Large intestine (tissue), 3 donors: ENCODE data around the gene EPHA2. TPM values are rescaled to one million over a fixed set of nuclear protein-coding genes. Genes with fewer than 3 reads are reported as not detected.

ENCODE experiments used
- DNase-seq, 2 donors: peaks; one replicate each; pipeline versions ENCODE4 v3.0.0 to v3.0.0-alpha.2; 2013
- H3K27ac ChIP-seq: one replicate; pipeline ENCODE4 v1.5.1; 2013; ENCODE audit warnings: low read length
- H3K27me3 ChIP-seq: 2 replicates; pipeline ENCODE4 v1.6.1; 2013; ENCODE audit warnings: low read length; ENCODE audit not compliant: control insufficient read depth, insufficient read depth
- H3K36me3 ChIP-seq: 2 replicates; pipeline ENCODE4 v1.6.1; 2013; ENCODE audit warnings: low read length; ENCODE audit not compliant: control insufficient read depth, insufficient read depth
- H3K4me1 ChIP-seq: one replicate; pipeline ENCODE4 v1.6.1; 2013; ENCODE audit warnings: low read length; ENCODE audit not compliant: control insufficient read depth, insufficient read depth
- H3K4me3 ChIP-seq: one replicate; pipeline ENCODE4 v1.5.1; 2013; ENCODE audit warnings: low read length
- H3K9me3 ChIP-seq: one replicate; pipeline ENCODE4 v1.6.1; 2013; ENCODE audit warnings: mild to moderate bottlenecking, low read depth, low read length, moderate library complexity; ENCODE audit not compliant: control insufficient read depth
- WGBS: methylation state at CpG from one replicate; pipeline ENCODE4 v1.1.5; 2013; ENCODE audit warnings: low lambda C conversion rate; ENCODE audit not compliant: insufficient coverage; 5-methylcytosine and 5-hydroxymethylcytosine counted together
- polyA plus RNA-seq: library from polyadenylated mRNA; unstranded; fragments of 120-200 nt; gene quantifications from one replicate; pipeline ENCODE4 v1.2.1, GENCODE V29; 2013

Gene EPHA2
- polyA plus RNA-seq, 1 donor = 18.5 TPM

DNA sequence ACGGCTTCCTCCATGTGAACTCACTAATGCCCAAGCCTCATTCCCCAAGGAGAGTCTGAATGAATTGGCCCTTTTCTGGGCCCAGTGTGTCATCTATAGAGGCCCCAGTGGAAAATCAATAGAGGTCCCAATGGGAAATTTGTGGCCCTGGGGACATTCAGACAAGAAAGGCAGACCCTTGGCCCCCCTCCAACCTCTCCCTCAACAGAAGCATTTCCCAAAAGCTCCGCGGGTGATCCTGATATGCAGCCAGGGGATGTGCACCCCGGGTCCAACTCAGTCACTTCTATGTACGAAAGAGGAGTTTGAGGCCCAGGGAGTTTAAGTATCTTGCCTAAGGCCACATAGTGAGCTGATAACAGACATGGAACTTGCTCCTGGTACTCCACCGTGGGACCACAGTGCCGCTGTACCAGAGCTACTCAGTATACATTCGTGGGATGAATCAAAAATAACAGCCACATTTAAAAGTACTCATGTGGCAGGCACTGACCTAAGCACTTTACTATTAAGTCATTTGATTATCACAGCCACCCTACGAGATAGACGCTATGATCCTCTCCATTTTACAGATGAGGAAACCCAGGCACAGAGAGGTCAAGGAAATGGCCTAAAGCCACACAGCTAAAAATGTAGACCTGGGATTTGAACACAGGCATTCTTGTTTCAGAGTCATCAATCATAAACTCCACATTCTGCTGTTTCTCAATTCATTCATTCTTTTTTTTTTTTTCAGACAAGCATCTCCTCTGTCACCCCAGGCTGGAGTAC lies 8.5 kb downstream of the EPHA2 start:
- peaks cover 49% of the 10 kb centered on the region for H3K4me1 ChIP-seq
- peak in 1 of 2 donors; percentile 55 for DNase-seq
- no CpG with 5 or more reads among the region's 10 CpGs for WGBS
- peak overlapping the region; percentile 89 for H3K27ac ChIP-seq
- peaks cover 51% of the 10 kb centered on the region for H3K36me3 ChIP-seq
- no peaks in the 10 kb centered on the region for H3K27me3 ChIP-seq
- H3K4me3 ChIP-seq = no peak overlapping the region
- peaks cover 3% of the 10 kb centered on the region for H3K9me3 ChIP-seq

DNA sequence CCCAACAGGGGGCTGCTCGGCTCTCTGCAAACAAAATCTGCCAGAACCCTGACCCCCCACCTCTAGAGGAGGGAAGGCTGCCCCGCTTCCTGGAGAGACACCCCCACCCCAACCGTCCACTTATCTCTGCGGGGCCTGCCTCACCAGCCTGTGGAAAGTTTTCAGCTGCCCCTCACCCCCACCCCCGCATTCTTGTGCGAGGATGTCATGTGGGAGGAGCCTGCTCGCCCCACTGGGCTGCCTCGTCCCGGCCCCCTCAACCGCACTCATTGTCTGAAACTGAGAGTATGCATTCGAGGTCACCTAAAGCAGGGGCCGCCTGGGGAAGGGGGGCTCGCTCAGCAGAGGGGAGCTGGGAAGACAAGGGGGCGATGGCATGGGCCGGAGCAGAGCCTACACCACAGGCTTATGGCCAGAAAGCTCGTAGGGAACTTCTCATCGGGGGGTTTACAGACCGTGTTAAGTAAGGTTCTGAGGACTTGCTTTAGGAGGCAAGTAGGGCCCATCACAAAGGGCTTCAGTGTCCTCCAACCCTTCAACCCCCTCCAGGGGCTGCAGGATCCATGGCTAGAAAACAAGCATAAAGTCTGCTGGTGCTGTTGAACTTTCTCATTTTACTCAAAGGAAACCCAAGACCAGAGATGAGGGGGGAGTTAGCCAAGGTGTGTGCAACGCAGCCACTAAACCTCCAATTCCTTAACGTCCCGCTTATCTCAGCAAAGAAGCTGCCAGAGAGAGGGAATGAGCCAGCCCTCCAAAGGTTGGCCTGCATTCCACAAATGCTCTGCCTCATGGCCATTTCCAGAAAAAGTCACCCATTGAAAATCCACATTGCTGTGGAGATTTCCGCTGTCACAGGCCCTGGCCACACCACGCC lies 9.4 kb downstream of the EPHA2 start:
- WGBS = no CpG with 5 or more reads among the region's 23 CpGs
- peaks cover 3% of the 10 kb centered on the region for H3K9me3 ChIP-seq
- peaks cover 54% of the 10 kb centered on the region for H3K36me3 ChIP-seq
- peak overlapping the region; percentile 5 for H3K4me3 ChIP-seq
- H3K4me1 ChIP-seq = peaks cover 44% of the 10 kb centered on the region
- no peaks in the 10 kb centered on the region for H3K27me3 ChIP-seq
- H3K27ac ChIP-seq = peak overlapping the region; percentile 89
- DNase-seq = peak; percentile 76 to 81

DNA sequence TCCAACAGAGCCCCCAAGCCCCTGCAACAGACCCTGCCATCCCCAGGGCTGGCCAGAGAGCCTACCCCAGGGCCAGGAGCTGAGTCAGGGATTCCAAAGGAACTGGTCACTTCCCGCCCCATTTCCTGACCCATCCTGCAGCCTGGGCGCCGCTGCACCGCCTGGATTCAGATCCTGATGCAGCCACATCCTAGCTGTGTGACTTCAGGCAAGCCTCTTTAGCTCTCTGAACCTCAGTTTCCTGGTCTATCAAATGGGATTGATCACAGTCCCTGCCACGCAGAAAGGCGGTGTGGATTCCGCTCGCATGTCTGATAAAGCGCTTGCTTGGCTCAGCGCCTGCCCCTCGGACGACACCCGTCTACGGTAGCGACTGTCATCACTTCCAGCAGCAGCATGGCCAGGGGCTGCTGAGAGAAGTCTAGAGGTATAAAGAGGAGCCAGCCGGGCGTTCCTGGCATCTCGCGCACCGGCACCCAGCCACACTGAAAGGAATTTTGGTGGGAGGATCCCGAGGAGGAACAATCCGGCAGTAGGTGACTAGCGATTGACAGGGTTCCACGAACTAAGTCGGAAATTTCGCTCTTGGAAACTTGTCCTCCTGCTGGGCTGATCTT lies 10.1 kb downstream of the EPHA2 start:
- H3K4me3 ChIP-seq = peak overlapping the region; percentile 5
- peaks cover 52% of the 10 kb centered on the region for H3K36me3 ChIP-seq
- no peak for DNase-seq

DNA sequence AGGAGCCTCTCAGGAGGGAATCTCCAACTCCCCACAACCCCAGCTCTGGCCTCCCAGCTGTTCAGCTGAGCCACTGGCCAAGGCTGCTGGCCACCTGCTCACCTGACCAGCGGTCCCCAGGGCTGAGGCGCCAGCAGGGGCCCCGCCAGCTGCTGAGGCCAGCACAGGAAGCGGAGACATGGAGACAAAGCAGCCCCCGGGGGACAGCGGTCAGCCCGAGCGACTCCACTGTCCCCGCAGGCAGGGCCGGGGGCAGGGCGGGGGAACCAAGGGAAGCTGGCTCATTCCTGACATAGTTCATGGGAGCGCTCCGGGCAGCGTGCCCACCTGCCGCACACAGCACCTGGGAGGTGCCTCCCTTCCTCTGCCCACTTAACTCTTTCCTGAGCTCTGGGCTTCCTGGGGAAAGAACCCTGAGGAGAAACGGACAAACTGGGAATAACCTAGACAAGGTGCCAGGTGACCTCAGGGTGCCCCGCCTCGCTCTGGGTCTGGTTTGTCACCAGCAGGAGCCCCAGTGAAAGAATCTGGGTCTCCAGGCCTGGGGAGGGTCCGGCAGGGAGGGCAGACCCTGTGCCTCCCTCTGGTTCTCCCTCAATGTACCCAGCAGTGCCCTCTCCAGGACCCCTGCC lies 10.7 kb downstream of the EPHA2 start:
- H3K4me1 ChIP-seq = peaks cover 44% of the 10 kb centered on the region

More for the DNA sequence above, 10.1 kb downstream of the EPHA2 start:
- peaks cover 44% of the 10 kb centered on the region for H3K4me1 ChIP-seq
- H3K27me3 ChIP-seq = no peaks in the 10 kb centered on the region
- WGBS = no CpG with 5 or more reads among the region's 26 CpGs
- peak overlapping the region; percentile 89 for H3K27ac ChIP-seq
- H3K9me3 ChIP-seq = peaks cover 3% of the 10 kb centered on the region

DNA sequence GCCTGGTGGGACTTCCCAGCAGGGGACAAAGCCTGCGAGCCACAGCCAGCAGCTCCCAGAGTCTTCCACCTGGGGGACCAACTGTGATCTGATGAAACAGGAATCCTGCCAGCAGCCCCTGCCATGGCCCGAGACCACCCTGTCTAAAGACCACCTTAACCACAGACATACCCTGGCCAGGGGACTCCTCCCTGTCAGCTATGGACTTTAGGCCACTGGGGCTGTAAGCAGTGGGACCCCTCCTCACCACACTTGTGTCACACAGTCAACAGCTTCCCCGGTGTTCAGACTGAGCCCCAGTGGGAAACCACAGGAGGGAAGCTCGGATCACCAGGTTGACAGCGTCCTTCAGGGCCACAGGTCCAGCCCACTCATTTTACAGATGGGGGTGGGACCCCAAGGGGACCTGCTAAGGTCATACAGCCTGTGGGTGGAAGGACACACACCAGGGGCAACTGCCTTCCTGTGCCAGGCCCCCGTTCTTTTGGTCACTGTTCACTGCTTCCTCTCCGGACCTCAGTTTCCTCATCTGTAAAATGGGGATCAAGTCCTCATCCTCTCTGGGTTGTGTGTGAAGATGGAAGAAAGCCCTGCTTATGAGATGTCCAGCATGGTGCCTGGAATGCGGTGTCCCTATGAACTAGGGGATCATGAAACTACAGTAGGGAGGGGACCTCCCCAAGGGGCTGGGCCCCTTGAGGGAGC lies 11.4 kb downstream of the EPHA2 start:
- Histone ChIP-seq H3K27me3 (no peaks in the 10 kb centered on the region), H3K4me3 (no peak overlapping the region), H3K4me1 (peaks cover 44% of the 10 kb centered on the region), H3K36me3 (peaks cover 44% of the 10 kb centered on the region), H3K27ac (peak overlapping the region; percentile 89), H3K9me3 (peaks cover 3% of the 10 kb centered on the region)
- no peak for DNase-seq
- WGBS = no CpG with 5 or more reads among the region's 8 CpGs

More for the DNA sequence above, 10.7 kb downstream of the EPHA2 start:
- Histone ChIP-seq H3K27ac (peak overlapping the region; percentile 89), H3K27me3 (no peaks in the 10 kb centered on the region), H3K36me3 (peaks cover 48% of the 10 kb centered on the region), H3K4me3 (no peak overlapping the region), H3K9me3 (peaks cover 3% of the 10 kb centered on the region)
- DNase-seq = peak in 1 of 2 donors; percentile 62
- WGBS = no CpG with 5 or more reads among the region's 19 CpGs

DNA sequence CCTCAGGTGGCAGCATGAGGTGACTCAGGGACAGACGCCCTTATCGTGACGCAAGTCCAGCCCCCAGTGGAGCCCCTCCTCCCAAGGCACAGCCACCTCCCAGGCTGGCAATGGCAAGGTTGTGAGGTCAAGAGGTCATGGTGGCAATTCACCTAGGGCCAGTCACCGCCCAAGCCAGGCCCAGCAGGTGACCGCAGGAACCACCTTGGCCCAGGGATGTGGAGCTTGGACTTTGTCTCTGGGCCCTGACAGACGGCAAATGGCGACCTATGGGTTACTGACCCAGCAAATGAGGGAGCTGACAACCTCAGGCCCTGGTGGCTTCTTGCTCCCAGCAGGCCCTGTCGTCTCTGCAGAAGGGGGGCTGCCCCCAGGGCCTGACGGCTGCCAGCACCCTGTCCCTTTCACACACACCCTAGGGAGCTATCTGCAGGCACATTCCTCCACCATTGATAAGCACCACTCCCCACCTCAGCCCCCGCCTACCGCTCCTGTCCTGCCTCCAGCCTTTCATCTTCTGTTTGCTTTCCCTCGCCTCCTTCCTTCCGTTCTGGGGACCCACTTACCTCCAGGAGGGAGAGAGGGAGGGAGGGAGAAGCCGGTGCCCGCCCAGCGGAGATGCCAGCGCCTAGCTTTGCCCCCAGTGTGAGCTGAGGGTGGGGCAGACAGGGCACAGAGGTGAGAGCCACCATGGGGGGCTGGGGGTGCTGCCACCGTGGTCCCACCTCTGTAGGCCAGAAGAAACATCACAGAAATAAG lies 12.1 kb downstream of the EPHA2 start:
- H3K27ac ChIP-seq = peak overlapping the region; percentile 89
- no peak overlapping the region for H3K4me3 ChIP-seq
- no CpG with 5 or more reads among the region's 18 CpGs for WGBS
- no peaks in the 10 kb centered on the region for H3K27me3 ChIP-seq
- H3K4me1 ChIP-seq = peaks cover 44% of the 10 kb centered on the region
- peaks cover 3% of the 10 kb centered on the region for H3K9me3 ChIP-seq
- DNase-seq = peak; percentile 90 to 97
- peaks cover 39% of the 10 kb centered on the region for H3K36me3 ChIP-seq

DNA sequence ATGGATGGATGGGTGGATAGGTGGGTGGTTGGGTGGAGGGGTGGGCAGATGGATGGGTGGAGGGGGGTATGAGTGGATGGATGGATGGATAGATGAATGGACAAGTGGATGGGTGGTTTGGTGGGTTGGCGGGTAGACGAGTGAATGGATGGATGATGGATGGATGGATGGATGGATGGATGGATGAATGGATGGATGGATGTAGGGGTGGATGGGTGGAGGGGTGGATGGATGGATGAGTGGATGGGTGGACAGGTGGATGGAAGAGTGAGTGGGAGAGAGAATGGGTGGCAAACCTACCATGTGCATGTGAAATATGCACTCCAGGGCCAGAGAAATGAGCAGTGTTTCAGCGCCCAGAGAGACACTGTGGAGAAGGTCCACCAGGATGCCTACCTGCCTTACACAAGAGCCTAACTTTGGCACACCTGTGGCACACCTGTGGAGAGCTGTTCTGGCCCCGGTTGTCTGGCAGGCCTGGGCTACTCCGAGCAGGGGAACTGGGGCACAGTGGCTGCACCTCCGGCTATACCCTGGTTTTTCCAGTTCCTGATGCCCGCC lies 12.8 kb downstream of the EPHA2 start:
- peak overlapping the region; percentile 89 for H3K27ac ChIP-seq
- peaks cover 37% of the 10 kb centered on the region for H3K36me3 ChIP-seq
- 100% methylated on average over 2 of the region's 7 CpGs for WGBS
- H3K27me3 ChIP-seq = no peaks in the 10 kb centered on the region
- H3K4me1 ChIP-seq = peaks cover 44% of the 10 kb centered on the region
- no peak for DNase-seq
- peaks cover 3% of the 10 kb centered on the region for H3K9me3 ChIP-seq
- no peak overlapping the region for H3K4me3 ChIP-seq

DNA sequence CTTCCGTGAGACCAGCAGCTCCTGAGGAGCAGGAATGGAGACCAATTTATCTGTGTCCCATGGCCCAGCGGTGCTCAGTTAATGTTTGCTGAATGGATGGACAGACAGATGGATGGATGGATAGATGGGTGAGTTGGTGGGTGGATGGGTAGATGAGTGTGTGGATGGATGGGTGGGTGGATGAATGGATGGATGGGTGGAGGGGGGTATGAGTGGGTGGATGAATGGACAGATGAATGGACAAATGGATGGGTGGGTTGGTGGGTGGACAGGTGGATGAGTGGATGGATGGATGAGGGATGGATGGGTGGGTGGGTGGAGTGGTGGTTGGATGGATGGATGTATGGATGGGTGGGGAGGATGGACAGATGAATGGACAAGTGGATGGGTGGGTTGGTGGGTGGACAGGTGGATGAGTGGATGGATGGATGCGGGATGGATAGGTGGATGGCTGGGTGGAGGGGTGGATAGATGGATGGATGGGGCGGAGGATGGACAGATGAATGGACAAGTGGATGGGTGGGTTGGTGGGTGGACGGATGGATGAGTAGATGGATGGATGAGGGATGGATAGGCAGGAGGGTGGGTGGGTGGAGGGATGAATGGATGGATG lies 13.4 kb downstream of the EPHA2 start:
- H3K27me3 ChIP-seq = no peaks in the 10 kb centered on the region
- 100% methylated on average over 1 of the region's 5 CpGs for WGBS
- DNase-seq = no peak
- H3K36me3 ChIP-seq = peaks cover 38% of the 10 kb centered on the region
- no peak overlapping the region for H3K4me3 ChIP-seq
- H3K27ac ChIP-seq = no peak overlapping the region
- peaks cover 3% of the 10 kb centered on the region for H3K9me3 ChIP-seq
- peaks cover 44% of the 10 kb centered on the region for H3K4me1 ChIP-seq
